ENCODE measurements around the gene EMC9.

Gene EMC9

GRCh38 chr14:24094841-24095270 lies 46.5 kb downstream of the EMC9 start:
- TF ChIP-seq MAX (IDR thresholded peaks at IDR 0.05; ENCODE audit: low read depth, low read length) (no peak), POLR2A (IDR thresholded peaks at IDR 0.05; ENCODE audit: extremely low read depth, insufficient read length) (no peak), CTCF (IDR thresholded peaks at IDR 0.05; ENCODE audit: low read depth, low read length) (no peak), MYC (IDR thresholded peaks at IDR 0.05; ENCODE audit: low read depth, low read length) (no peak)
- peak overlapping the region; percentile 92 for H3K4me3 ChIP-seq (ENCODE audit: low read depth, low read length)
- DNase-seq (ENCODE audit: low read depth), result no peak

GRCh38 chr14:24093901-24094840 lies 47.2 kb downstream of the EMC9 start, which contains the start of gene PCK2:
Gene PCK2 (plus strand): TSS chr14:24094311. CDS start chr14:24094406, 95 bp downstream.
- no peak for TF ChIP-seq CTCF (IDR thresholded peaks at IDR 0.05; ENCODE audit: low read depth, low read length)
- peak; percentile 70 for TF ChIP-seq MYC (IDR thresholded peaks at IDR 0.05; ENCODE audit: low read depth, low read length)
- peak; percentile 57 for TF ChIP-seq POLR2A (IDR thresholded peaks at IDR 0.05; ENCODE audit: extremely low read depth, insufficient read length)
- peak; percentile 49 for TF ChIP-seq MAX (IDR thresholded peaks at IDR 0.05; ENCODE audit: low read depth, low read length)
- peak within 1 kb of the TSS; percentile 92 for H3K4me3 ChIP-seq (ENCODE audit: low read depth, low read length)
- DNase-seq (ENCODE audit: low read depth), result peak; percentile 98

GRCh38 chr14:24093207-24093900 lies 48.0 kb downstream of the EMC9 start:
- TF ChIP-seq MYC (IDR thresholded peaks at IDR 0.05; ENCODE audit: low read depth, low read length) (no peak), POLR2A (IDR thresholded peaks at IDR 0.05; ENCODE audit: extremely low read depth, insufficient read length) (no peak), MAX (IDR thresholded peaks at IDR 0.05; ENCODE audit: low read depth, low read length) (no peak), CTCF (IDR thresholded peaks at IDR 0.05; ENCODE audit: low read depth, low read length) (no peak)
- no peak for DNase-seq (ENCODE audit: low read depth)
- peak overlapping the region; percentile 17 for H3K4me3 ChIP-seq (ENCODE audit: low read depth, low read length)

- H3K4me3 ChIP-seq (ENCODE audit: low read depth, low read length), result no peak overlapping the region
- TF ChIP-seq MAX (IDR thresholded peaks at IDR 0.05; ENCODE audit: low read depth, low read length) (no peak), CTCF (IDR thresholded peaks at IDR 0.05; ENCODE audit: low read depth, low read length) (no peak), POLR2A (IDR thresholded peaks at IDR 0.05; ENCODE audit: extremely low read depth, insufficient read length) (no peak), MYC (IDR thresholded peaks at IDR 0.05; ENCODE audit: low read depth, low read length) (no peak)
- no peak for DNase-seq (ENCODE audit: low read depth)
Observed at GRCh38 chr14:24092505-24093206, 48.7 kb downstream of the EMC9 start.

GRCh38 chr14:24092110-24092504 lies 49.3 kb downstream of the EMC9 start:
- TF ChIP-seq CTCF (IDR thresholded peaks at IDR 0.05; ENCODE audit: low read depth, low read length) (no peak), MYC (IDR thresholded peaks at IDR 0.05; ENCODE audit: low read depth, low read length) (no peak), POLR2A (IDR thresholded peaks at IDR 0.05; ENCODE audit: extremely low read depth, insufficient read length) (no peak), MAX (IDR thresholded peaks at IDR 0.05; ENCODE audit: low read depth, low read length) (no peak)
- no peak for DNase-seq (ENCODE audit: low read depth)
- H3K4me3 ChIP-seq (ENCODE audit: low read depth, low read length), result no peak overlapping the region

Data from NB4 (cell line).